GM21423 (cell line): ENCODE data around the gene PELI2.

ENCODE experiments used
- ATAC-seq: cut with Tn5 transposase; IDR thresholded peaks from one replicate; pipeline ENCODE4 v1.9.1; 2021; ENCODE audit warnings: mild to moderate bottlenecking, moderate library complexity; ENCODE audit not compliant: unreplicated experiment

PELI2 gene

DNA sequence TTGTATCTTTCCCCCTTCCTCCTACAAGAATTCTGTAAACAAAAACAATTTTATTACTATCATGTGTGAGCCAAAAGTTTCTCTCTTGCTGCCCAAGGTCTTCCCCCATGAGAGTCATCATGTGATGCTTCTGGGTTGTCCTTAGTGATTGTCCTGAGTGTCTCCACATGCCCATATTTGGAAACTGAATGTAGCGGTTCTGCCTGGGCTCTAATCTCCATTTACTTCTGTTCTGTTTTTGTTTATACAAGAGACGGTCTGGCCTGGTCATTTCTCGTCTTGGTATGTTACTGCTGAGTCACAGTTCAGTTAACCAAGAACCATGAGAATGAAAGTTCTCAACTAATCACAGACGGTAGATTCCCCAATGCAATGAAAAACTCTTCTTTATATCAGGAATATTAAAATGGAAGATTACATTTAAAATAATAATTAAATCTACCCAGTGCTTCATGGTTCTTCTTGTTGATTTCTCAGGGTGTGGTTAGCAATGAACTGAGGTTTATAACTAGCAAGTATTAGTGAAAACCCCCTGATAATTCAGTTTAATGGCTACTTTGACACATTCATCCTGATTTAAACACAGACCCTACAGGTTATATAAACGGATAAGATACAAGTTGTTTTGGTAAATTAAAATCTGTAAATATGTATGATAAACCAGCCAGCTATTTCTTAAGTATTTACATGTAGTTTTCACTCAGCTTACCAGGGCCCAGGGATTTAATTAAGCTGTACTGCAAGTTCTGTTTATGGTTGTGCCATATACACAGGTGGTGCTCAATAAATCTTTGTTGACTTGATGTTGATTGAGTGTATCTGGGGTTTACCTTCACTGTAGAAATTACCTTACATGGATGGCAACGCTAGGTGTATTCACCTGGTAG lies 81.1 kb downstream of the PELI2 start:
- peak; percentile 38 for ATAC-seq

DNA sequence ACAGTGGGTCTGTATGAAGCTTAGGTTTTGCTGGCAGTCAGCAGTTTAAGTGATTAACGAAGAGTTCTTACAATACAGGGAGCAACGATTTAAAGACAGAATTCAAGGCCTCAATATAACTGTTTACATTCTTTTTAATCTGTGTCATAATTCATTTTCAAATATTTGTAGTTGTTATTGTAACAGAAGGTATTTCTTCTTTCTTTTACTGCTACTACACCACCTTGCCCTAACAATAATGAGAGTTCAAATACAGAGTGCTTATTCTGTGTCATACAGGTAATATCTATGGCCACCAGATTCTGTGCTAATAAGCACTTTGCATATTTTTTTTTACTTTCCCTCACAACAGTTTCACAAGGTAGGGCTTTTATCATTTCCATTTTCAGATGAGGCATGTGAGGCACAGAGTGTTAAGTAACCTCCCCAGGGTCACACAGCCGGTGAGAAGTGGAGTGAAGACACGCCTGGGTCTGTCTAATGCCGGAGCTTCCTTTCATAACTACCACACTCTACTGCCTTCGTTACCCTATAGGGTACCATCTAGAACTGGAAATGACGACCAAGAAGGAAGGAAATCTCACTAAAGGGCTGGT lies 81.9 kb downstream of the PELI2 start:
- ATAC-seq: peak; percentile 28

GRCh38 chr14:56202256-56202655 lies 84.0 kb downstream of the PELI2 start:
- ATAC-seq: peak; percentile 61

- ATAC-seq: no peak
These were observed 87.7 kb downstream of the PELI2 start for GRCh38 chr14:56205881-56206280.

DNA sequence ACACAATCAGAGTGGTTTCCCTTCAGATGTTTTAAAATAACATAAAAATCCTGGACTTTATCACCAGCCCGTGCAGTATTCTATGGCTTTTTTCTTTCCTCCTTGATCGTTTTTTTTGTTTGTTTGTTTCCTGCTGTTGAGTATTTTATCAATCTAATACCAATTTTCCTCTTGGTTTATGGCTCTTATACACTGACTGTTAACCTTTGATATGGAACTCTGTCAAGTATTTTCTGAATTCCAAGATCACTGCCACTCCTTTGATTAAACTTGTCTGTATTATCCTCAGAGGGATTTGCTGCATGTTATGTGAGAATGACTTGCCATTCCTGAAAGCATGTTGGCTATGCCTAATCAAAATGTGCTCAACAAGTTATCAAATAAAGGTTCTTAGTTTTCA lies 88.4 kb downstream of the PELI2 start:
- ATAC-seq: no peak

DNA sequence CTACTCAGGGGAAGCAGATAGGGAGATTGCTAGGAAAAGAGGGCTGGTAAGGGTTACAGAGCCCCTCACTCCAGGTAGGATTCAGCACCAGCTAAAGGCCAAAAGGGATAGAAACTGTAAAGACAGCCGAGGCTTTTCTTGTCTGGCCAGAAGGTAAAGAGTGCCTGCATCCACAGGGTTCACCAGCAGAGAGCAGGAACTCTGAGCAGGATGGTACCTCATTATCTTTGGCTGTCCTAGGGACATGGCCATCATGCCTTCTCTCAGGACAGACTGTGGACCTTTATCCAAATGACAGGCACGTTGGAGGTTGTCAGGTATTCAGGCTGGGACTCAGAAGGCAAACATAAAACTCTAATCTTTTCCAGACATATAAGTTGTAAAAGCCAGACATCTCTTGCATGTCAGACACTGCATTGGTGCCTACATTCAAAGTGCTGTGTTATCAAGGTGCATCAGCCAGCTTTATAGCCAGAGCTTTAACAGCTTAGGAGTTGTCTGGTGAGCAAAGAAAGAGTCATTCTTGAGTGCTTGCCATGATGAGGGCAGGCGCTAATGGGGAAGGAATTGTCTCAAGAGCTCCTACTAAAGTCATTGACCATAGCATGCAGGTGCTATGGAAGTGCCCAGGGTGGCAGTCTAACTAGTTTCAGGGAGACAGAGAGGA lies 89.5 kb downstream of the PELI2 start:
- ATAC-seq: no peak

DNA sequence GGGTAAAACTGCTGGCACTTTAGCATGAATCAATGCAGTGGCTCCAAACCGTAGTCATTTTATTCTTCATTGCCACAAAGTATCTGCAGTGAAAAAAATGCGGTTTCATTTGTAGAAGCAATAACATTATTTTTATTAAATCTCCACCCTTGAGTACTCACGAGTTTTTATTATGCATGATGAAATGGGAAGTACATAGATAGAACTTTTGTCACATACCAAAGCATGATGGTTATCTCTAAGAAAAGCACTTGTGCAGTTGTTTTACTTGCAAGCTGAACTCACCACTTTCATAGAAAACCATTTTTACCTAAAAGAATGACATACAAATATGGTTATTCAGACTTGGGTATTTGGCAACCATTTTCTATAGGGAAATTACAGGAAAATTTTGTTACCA lies 90.3 kb downstream of the PELI2 start:
- ATAC-seq: no peak

- ATAC-seq: no peak
These were observed 92.4 kb downstream of the PELI2 start for GRCh38 chr14:56210571-56210970.

DNA sequence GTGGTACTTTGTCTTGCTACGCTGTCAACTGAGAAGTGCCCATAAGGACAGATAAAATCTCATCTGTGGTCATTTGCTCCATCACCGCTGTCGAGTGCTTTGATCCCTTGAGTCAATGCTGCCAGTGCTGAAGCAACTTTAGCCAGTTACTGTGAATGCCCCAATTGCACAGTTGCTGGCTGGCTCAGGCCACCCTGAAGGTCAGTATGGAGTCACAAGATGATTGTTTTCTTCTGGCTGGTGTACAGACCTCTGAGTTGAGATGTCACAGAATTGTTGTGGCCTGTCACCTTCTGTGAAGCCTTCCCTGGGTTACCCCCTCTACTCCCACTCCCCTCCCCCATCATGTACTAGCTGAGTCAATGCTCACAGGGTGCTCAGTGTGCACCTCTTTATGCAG lies 92.9 kb downstream of the PELI2 start:
- ATAC-seq: no peak

- no peak for ATAC-seq
These were observed 93.6 kb downstream of the PELI2 start for GRCh38 chr14:56211844-56212243.

GRCh38 chr14:56212521-56212920 lies 94.3 kb downstream of the PELI2 start:
- ATAC-seq: no peak

DNA sequence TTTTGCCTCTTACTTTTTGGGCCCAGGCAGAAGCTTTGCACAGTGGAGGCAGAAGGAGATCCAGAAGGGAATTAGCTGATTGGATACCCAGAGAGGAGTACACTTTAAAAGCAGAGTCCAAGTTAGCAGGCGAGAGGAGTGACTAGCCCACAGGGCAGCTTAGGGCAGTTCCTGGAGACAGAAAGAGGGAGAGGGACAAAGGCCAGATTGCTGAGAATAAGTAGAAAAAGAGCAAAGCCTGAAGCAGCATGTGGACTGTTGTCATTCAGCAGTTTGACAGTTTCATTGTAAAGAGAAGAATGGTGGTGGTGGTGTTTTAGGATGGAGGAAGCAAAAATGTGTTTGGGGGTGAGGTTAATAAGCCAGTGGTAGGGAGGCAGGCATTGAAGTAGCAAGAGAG lies 95.1 kb downstream of the PELI2 start:
- ATAC-seq: no peak

DNA sequence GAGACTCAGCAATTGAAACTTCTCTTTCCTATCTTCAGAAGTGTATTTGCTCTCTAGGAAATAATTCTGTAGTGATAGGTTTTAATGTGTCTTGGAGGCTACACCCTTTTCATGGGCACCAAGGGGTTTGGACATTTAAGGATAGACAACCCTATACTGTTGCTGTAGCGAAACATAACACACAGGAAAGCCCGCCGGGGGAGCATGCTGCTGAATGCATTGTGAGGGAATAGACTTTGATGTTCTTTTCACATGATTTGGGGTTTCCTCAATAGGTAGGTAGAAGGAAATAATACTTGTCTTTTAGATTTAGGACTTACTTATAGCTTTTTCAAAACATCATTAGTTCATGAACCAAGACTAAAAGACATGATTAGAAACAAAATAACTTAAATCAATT lies 97.0 kb downstream of the PELI2 start:
- no peak for ATAC-seq

GRCh38 chr14:56216626-56217379 lies 98.6 kb downstream of the PELI2 start:
- no peak for ATAC-seq

DNA sequence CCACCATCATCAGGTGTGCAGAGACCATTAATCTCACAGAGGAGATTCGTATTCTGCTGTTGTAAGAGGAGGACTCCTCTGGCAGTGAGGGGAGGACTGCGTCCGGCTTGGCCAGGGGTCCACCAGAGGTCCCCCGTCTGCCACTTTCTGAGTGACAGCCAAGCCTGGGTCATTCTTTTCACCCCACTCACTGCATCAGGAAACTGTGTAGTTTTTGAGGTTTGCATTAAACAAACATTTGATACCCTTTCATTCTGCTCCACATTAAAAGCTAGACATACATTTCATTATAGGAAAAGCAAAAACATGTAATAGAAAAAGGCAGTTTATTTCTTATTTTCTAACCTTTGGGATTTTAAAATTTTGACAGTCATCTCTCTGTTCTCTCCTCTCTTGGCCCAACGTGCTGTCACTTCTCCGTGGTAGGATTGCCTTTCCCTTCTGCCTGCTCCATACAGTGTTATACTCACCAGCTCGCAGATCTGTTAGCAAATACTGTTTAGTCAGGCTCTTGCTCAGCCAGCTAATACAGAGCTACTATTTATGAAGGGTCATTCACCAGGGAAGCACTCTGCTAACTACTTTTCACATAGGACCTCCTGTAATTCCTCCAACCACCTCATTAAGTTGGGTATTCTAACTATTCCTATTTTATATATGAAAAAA lies 99.3 kb downstream of the PELI2 start:
- ATAC-seq: no peak

GRCh38 chr14:56219666-56220413 lies 101.6 kb downstream of the PELI2 start:
- no peak for ATAC-seq

GRCh38 chr14:56221382-56222128 lies 103.3 kb downstream of the PELI2 start:
- ATAC-seq: no peak

- ATAC-seq: no peak
These were observed 106.0 kb downstream of the PELI2 start for GRCh38 chr14:56224229-56224628.
